ENCODE measurements around the gene ADIRF.

DNA sequence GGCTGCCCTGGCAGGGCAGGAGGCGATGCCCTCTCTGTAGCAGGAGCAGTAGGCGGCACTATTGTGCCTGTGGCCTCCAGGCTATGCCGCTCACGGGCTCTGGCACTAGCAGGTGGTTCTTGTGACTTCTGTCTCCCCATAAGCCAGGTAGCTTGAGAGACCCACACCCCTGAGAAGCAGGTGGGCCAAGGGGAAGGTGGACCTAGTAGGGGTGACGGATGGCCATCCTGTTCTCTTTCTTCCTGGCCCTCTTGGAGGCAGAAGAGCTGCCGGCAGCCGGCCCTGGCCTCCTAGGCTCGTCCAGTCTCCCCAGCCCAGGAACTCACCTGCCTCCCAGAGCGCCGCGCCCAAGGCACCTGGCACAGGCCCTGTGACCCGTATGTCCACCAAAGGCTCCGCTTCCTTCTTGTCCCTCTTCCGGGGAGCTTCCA is 26.3 kb upstream of the ADIRF start:
- TF ChIP-seq CTCF (IDR thresholded peaks at IDR 0.05) (no peak), EZH2 (IDR thresholded peaks at IDR 0.05) (no peak), EZH2phosphoT487 (IDR thresholded peaks at IDR 0.05) (no peak)
